Left lung (tissue), 10 donors: ENCODE results near the gene INF2. TPM values are rescaled to one million over a fixed set of nuclear protein-coding genes. Genes with fewer than 3 reads are reported as not detected.
"Not testable (repeated sequence)": the region's sequence is repeated elsewhere in the genome, so short reads cannot be mapped to it uniquely, and the experiment has no call there.

Experiments used
- ATAC-seq: fragments of 200-7000 bp; cut with Tn5 transposase; one replicate; pipeline ENCODE4 v1.9.1; 2020; ENCODE audit warnings: moderate library complexity
- DNase-seq, 4 donors: peaks; one replicate each; pipeline ENCODE4 v3.0.0-alpha.2; 2013 to 2020
- H3K27ac ChIP-seq, 2 donors: fragments of 200-600 bp; sonication (generic) in 1 of 2; one replicate each; pipeline versions ENCODE4 v1.5.0 to v1.8.0; 2020 to 2021
- H3K27me3 ChIP-seq, 2 donors: fragments of 200-600 bp; sonication (generic) in 1 of 2; one replicate each; pipeline versions ENCODE4 v1.5.0 to v1.8.0; 2020 to 2021
- H3K36me3 ChIP-seq, 2 donors: fragments of 200-600 bp; sonication (generic) in 1 of 2; one replicate each; pipeline versions ENCODE4 v1.5.0 to v1.8.0; 2020 to 2021
- H3K4me1 ChIP-seq, 2 donors: fragments of 200-600 bp; one replicate each; pipeline ENCODE4 v1.8.0; 2021
- H3K4me3 ChIP-seq, 2 donors: fragments of 200-600 bp; sonication (generic) in 1 of 2; one replicate each; pipeline versions ENCODE4 v1.5.0 to v1.8.0; 2020 to 2021; ENCODE audit warnings: mild to moderate bottlenecking in 1 of 2
- H3K9me3 ChIP-seq, 2 donors: fragments of 200-600 bp; sonication (generic) in 1 of 2; one replicate each; pipeline versions ENCODE4 v1.5.0 to v1.8.0; 2020 to 2021
- CTCF ChIP-seq, 2 donors: fragments of 200-600 bp; sonication (generic) in 1 of 2; IDR thresholded peaks; one replicate each; pipeline versions ENCODE4 v1.5.0 to v1.8.0; 2021; ENCODE audit warnings: antibody characterized with exemption in 2 of 2
- intact Hi-C, 2 donors: fragments of 100-400 bp; cut with DNase I; formaldehyde crosslinking; loops; one replicate each; pipeline versions ENCODE4 v1.11.2 to v1.14.2; 2022
- polyA plus RNA-seq, 6 donors: library from polyadenylated mRNA; unstranded; fragments of 120-200 nt; gene quantifications; one replicate each; pipeline ENCODE4 v1.2.1, GENCODE V29; 2013; ENCODE audit not compliant: insufficient read length in 6 of 6
- total RNA-seq, 2 donors: library from RNA; stranded (reverse); fragmentation: NEBNext Ultra II Directional; extraction: Animal tissue kit (Norgen Biotek cat#: 25700); gene quantifications; one replicate each; pipeline ENCODE4 v1.2.1, GENCODE V29; 2021
- donor health status: DM: no; HTN: yes; CAD: no.
- donor health status: DM: no; HTN: no; CAD: no.

INF2 gene
- total and polyA plus RNA-seq, 8 donors, result 43.5 to 120 (median 57.0) TPM

DNA sequence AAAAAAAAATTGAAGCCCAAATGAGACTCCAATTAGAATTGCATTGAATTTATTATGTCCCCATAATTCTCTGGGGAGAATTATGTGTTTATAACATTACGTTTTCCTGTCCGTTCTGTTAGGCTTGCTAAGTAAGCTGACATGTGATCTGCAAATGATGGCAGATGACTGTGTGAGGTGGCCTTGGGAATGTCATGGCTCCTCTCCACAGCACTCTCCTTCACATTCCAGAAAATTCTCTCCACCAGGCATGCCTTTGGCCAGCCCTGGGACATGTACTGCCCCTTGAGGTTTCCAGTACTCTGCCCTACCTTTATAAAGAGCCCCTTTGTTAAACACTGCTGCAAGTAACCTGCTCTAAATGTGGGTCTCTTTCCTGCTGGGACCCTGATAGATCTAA, 28.3 kb upstream of the INF2 start:
- peaks cover 0 to 6% of the 10 kb centered on the region in 2 donors for H3K4me1 ChIP-seq
- no peak for TF ChIP-seq CTCF (IDR thresholded peaks at IDR 0.05)
- H3K27me3 ChIP-seq, result peaks cover 0 to 25% of the 10 kb centered on the region in 2 donors
- no peak overlapping the region for H3K27ac ChIP-seq
- no peak for DNase-seq
- no peak overlapping the region for H3K4me3 ChIP-seq
- H3K36me3 ChIP-seq, result no peaks in the 10 kb centered on the region
- ATAC-seq, result no peak
- intact Hi-C loops, result no loop called here
- no peaks in the 10 kb centered on the region for H3K9me3 ChIP-seq

DNA sequence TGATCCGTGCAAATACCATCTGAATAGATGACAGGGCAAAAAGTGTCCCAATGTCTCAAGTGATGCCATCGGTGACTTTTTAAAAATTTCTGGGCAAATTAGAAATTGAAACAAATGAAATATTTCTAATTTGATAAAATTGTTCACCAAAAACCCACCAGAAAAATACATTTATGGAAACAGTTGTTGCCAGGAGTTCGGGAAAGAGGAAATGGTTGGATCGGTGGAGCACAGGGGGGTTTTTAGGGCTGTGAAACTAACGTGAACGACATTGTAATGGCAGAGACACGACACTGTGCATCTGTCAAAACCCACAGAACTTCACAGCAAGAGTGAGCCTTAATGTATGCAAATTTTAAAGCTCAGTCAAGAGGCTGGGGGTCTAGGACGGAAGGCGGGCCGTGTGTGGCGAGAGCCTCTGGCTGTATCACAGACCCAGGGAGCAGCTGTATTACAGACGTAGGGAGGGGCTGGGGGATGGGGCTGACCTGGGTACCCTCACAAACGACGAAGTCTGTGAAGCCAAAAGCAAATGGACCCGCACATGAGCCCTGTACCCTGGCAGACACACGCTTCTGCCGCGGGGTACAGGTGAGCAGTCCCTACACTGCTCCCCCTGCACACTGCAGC, 27.8 kb upstream of the INF2 start:
- H3K27me3 ChIP-seq, result peaks cover 0 to 25% of the 10 kb centered on the region in 2 donors
- ATAC-seq, intact Hi-C loops, H3K27ac ChIP-seq, DNase-seq, H3K4me3 ChIP-seq, H3K9me3 ChIP-seq, H3K36me3 ChIP-seq: not testable (repeated sequence)
- peaks cover 0 to 10% of the 10 kb centered on the region in 2 donors for H3K4me1 ChIP-seq

DNA sequence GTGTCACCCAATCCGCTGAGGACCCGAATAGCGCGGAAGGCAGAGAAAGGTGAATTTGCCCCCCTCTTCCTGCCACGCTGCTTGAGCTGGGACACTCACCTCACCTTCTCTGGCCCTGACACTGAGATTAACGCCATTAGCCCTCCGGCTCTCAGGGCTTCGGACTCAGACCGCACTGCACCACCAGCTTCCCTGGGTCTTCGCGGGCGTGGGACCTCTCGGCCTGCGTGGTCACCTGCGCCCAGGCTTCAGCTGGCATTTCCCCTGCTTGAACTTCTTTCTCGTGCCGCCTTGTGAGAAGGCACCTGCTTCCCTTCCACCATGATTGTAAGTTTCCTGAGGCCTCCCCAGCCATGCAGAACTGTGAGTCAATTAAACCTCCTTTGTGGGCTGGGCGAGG, 26.9 kb upstream of the INF2 start:
- ATAC-seq, intact Hi-C loops, H3K4me3 ChIP-seq, H3K36me3 ChIP-seq, H3K9me3 ChIP-seq, H3K27ac ChIP-seq, DNase-seq: not testable (repeated sequence)
- Histone ChIP-seq H3K27me3 (peaks cover 0 to 25% of the 10 kb centered on the region in 2 donors), H3K4me1 (peaks cover 0 to 10% of the 10 kb centered on the region in 2 donors)

- intact Hi-C loops, result no loop called here
- peaks cover 0 to 25% of the 10 kb centered on the region in 2 donors for H3K27me3 ChIP-seq
- TF ChIP-seq CTCF (IDR thresholded peaks at IDR 0.05), result no peak
- no peaks in the 10 kb centered on the region for H3K36me3 ChIP-seq
- DNase-seq (no peak), ATAC-seq (no peak)
- no peak overlapping the region for H3K4me3 ChIP-seq
- no peaks in the 10 kb centered on the region for H3K9me3 ChIP-seq
- H3K4me1 ChIP-seq, result peaks cover 0 to 10% of the 10 kb centered on the region in 2 donors
- no peak overlapping the region for H3K27ac ChIP-seq
These were observed 25.3 kb upstream of the INF2 start for GRCh38 chr14:104664107-104664506.

GRCh38 chr14:104664588-104664987, 24.8 kb upstream of the INF2 start:
- intact Hi-C loops, result no loop called here
- Histone ChIP-seq H3K9me3 (no peaks in the 10 kb centered on the region), H3K4me3 (no peak overlapping the region), H3K27me3 (peaks cover 0 to 20% of the 10 kb centered on the region in 2 donors), H3K27ac (no peak overlapping the region), H3K4me1 (peaks cover 0 to 10% of the 10 kb centered on the region in 2 donors), H3K36me3 (no peaks in the 10 kb centered on the region)
- no peak for TF ChIP-seq CTCF (IDR thresholded peaks at IDR 0.05)
- no peak for ATAC-seq
- DNase-seq, result no peak

DNA sequence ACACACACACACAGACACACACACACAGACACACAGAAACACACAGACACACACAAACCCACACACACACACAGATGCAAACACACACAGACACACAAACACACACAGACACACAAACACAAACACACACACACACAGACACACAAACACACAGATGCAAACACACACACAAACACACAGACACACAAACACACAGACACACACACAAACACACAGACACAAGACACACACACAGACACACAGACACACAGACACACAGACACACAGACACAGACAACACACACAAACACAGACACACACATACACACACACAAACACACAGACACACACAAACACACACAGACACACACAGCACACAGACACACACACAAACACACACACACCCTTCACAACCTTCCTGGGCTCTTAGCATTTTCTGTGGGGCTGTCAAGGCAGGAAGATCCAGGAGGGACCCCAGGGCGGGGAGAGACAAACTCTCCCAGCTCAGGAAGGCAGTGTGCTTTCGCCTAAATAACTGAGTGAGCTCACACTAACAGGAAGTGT, 24.2 kb upstream of the INF2 start:
- peaks cover 0 to 10% of the 10 kb centered on the region in 2 donors for H3K4me1 ChIP-seq
- ATAC-seq, result no peak
- intact Hi-C loops, result no loop called here
- TF ChIP-seq CTCF (IDR thresholded peaks at IDR 0.05), result no peak
- H3K9me3 ChIP-seq, result no peaks in the 10 kb centered on the region
- H3K4me3 ChIP-seq, result no peak overlapping the region
- H3K27me3 ChIP-seq, result peaks cover 0 to 14% of the 10 kb centered on the region in 2 donors
- H3K36me3 ChIP-seq, result no peaks in the 10 kb centered on the region
- no peak for DNase-seq
- no peak overlapping the region for H3K27ac ChIP-seq
